Activated CD4-positive, alpha-beta T cell treated with anti-CD3 and anti-CD28 coated beads for 36 hours (primary cell): ENCODE results near the gene PEX1. TPM values are rescaled to one million over a fixed set of nuclear protein-coding genes. Genes with fewer than 3 reads are reported as not detected.
"Not testable (repeated sequence)": the region's sequence is repeated elsewhere in the genome, so short reads cannot be mapped to it uniquely, and the experiment has no call there.

Experiments
- ATAC-seq: fragments of 200-7000 bp; cut with Tn5 transposase; one replicate; pipeline ENCODE4 v1.10.0; 2021; ENCODE audit warnings: mild to moderate bottlenecking, moderate library complexity
- CTCF ChIA-PET: fragments of 350-600 bp; sonication (Branson Sonifier 250); formaldehyde crosslinking; loops from one replicate; lab custom pipeline; 2021; ENCODE audit warnings: antibody characterized with exemption; lab: Charles Lee
- POLR2A ChIA-PET: fragments of 350-600 bp; sonication (Branson Sonifier 250); formaldehyde crosslinking; loops from one replicate; lab custom pipeline; 2021; ENCODE audit warnings: antibody characterized with exemption, inconsistent platforms; lab: Charles Lee
- DNase-seq: peaks from one replicate; pipeline ENCODE4 v3.0.0-alpha.2; 2020
- H3K27ac Mint-ChIP-seq: one replicate; pipeline ENCODE4 v1.8.0; 2021; ENCODE audit warnings: mixed read lengths
- H3K27me3 Mint-ChIP-seq: one replicate; pipeline ENCODE4 v1.8.0; 2021; ENCODE audit warnings: mixed read lengths
- H3K36me3 Mint-ChIP-seq: one replicate; pipeline ENCODE4 v1.8.0; 2021; ENCODE audit warnings: low read depth, mixed read lengths
- H3K4me1 Mint-ChIP-seq: one replicate; pipeline ENCODE4 v1.8.0; 2021; ENCODE audit warnings: mixed read lengths
- H3K4me3 Mint-ChIP-seq: one replicate; pipeline ENCODE4 v1.8.0; 2021; ENCODE audit warnings: mild to moderate bottlenecking, moderate library complexity, mixed read lengths
- H3K9me3 Mint-ChIP-seq: one replicate; pipeline ENCODE4 v1.8.0; 2021; ENCODE audit warnings: low read depth, mixed read lengths
- intact Hi-C, 2 experiments: fragments of 100-400 bp; cut with DNase I in 1 of 2; cut with micrococcal nuclease in 1 of 2; formaldehyde crosslinking; loops; one replicate each; pipeline versions ENCODE4 v1.14.2 to v1.15.1; 2022 to 2024; cut with DNase I, micrococcal nuclease
- total RNA-seq, 2 experiments: library from RNA; stranded (reverse); gene quantifications; one replicate each; pipeline ENCODE4 v1.2.3, GENCODE V29; 2021

PEX1 gene
- total RNA-seq, 2 experiments from 2014 or later: 14.7 to 16.0 TPM

DNA sequence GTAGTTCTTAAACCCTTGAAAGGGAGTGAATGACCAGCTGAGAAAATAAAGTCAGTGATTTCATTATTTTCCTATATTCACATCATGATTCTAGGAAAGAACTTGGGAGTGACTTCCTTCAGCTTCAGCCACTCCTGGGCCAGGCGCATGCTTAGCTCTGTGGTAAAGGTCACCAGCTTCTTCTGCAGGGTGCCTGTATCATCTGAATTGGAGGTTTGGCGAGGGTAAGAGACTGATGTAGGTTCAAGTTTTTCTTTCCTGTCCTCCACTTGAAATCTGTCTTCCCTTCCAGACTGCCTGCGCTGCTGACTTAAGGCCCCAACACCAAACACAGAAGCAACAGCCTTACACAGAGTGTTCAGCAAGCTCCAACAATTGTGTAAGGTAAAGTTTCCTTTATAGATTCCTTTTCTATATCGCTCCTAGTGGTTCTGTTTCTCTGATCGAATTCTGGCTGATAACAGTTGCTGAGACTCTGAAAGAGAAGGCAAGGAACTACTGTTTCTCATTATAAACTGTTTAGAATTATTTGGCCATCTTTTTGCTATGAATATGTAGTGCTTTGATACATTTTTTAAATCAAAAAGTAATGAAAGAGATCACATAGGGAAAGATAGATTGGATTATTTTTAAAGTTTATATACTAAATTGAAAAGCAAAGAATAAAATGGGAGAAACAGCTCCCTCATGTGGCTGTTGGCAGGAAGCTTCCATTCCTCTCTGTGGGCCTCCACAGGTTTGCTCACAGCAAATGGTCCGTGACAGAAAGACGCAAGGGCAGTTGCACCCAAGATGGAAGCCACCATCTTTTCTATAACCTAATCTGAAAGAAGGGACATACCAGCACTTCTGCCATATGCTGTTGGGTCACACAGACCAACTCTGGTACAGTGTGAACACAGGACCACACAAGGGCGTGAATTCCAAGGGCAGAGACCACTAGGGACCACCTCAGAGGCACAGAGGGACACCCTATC lies 67.0 kb downstream of the PEX1 start:
- ATAC-seq (peak; percentile 74), DNase-seq (peak; percentile 56)
- CTCF ChIA-PET: interaction anchor here (0.6 to 2.5 kb wide), 16 partner anchors 11 to 611 kb away, joined by 3 to 24 read pairs (median 3); partner anchors contain the start of gene GATAD1
- Mint-ChIP-seq H3K27me3 (no peaks in the 10 kb centered on the region), H3K9me3 (no peaks in the 10 kb centered on the region), H3K4me3 (no peak overlapping the region), H3K36me3 (peaks cover 4% of the 10 kb centered on the region), H3K4me1 (no peaks in the 10 kb centered on the region), H3K27ac (no peak overlapping the region)
- intact Hi-C loops: loop anchor here (1.0 to 5.0 kb wide), 2 partner anchors 37 to 284 kb away; partner anchors contain the start of gene LRRD1 (in 1 of the 2)
- POLR2A ChIA-PET: no interaction called here

DNA sequence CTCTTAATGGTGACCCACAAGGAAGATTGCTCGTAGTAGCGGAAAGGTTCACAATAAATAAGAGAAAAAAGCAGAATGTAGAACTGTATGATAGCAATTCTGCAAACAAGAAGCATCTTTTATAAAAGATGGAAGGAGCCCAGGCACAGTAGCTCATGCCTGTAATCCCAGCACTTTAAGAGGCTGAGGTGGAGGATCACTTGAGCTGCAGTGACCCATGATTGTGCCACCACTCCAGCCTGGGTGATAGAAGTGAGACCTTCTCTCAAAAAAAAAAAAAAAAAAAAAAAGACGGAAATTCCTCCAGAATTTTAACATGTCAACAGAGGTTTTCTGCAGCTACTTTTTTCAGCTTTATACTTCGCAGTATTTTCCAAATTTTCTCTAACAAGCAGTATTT lies 67.8 kb downstream of the PEX1 start:
- no peaks in the 10 kb centered on the region for H3K9me3 Mint-ChIP-seq
- ChIA-PET CTCF (interaction anchor here (0.6 to 2.5 kb wide), 12 partner anchors 10 to 774 kb away, joined by 3 to 24 read pairs (median 4); partner anchors contain the start of gene GATAD1), POLR2A (no interaction called here)
- H3K4me1 Mint-ChIP-seq: no peaks in the 10 kb centered on the region
- no peaks in the 10 kb centered on the region for H3K27me3 Mint-ChIP-seq
- H3K36me3 Mint-ChIP-seq: peaks cover 4% of the 10 kb centered on the region
- no peak overlapping the region for H3K27ac Mint-ChIP-seq
- DNase-seq (no peak), ATAC-seq (no peak)
- H3K4me3 Mint-ChIP-seq: no peak overlapping the region
- intact Hi-C loops: loop anchor here in 1 of 2 experiments (5.0 kb wide), 1 partner anchor 283 kb away; the partner anchor contains the start of gene LRRD1

DNA sequence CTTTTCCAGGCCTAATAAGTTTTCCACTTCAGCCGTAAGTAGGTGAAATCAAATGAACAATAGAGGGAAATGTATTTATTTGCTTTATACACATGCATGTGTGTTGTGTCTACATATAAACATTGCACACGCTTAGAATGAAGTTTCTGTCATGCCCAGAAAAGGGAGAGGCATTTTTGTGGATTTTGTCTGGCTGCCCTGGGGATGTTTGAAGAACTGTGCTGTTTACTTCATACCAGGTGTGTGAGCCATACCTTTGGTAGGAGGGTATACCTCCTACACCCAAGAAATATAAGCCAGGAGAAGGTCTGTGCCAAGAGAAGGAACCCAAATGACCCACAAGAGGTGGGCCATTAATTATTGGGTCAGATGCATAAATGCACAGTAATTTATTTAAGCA lies 68.2 kb downstream of the PEX1 start:
- ChIA-PET CTCF (interaction anchor here (0.6 to 2.5 kb wide), 6 partner anchors 13 to 774 kb away, joined by 3 to 24 read pairs (median 6); partner anchors contain the start of gene GATAD1), POLR2A (no interaction called here)
- ATAC-seq (no peak), DNase-seq (no peak)
- H3K9me3 Mint-ChIP-seq: no peaks in the 10 kb centered on the region
- peaks cover 4% of the 10 kb centered on the region for H3K36me3 Mint-ChIP-seq
- no peaks in the 10 kb centered on the region for H3K27me3 Mint-ChIP-seq
- H3K4me3 Mint-ChIP-seq: no peak overlapping the region
- intact Hi-C loops: loop anchor here in 1 of 2 experiments (5.0 kb wide), 1 partner anchor 283 kb away; the partner anchor contains the start of gene LRRD1
- H3K27ac Mint-ChIP-seq: no peak overlapping the region
- no peaks in the 10 kb centered on the region for H3K4me1 Mint-ChIP-seq

DNA sequence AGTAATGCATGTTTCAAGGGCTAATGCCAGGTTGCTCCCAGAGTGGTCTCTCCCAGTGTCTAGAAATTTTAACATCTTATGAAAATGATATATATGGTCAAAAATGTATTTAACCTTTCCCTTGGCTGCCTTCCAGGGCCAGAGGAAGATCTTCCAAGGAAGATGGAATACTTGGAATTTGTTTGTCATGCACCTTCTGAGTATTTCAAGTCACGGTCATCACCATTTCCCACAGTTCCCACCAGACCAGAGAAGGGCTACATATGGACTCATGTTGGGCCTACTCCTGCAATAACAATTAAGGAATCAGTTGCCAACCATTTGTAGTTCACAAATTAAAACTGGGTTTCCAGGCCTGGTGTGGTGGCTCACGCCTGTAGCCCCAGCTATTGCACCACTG lies 72.1 kb downstream of the PEX1 start:
- H3K4me1 Mint-ChIP-seq: no peaks in the 10 kb centered on the region
- peaks cover 13% of the 10 kb centered on the region for H3K36me3 Mint-ChIP-seq
- H3K4me3 Mint-ChIP-seq: no peak overlapping the region
- intact Hi-C loops: no loop called here
- H3K27ac Mint-ChIP-seq: no peak overlapping the region
- DNase-seq (no peak), ATAC-seq (no peak)
- CTCF ChIA-PET: no interaction called here
- H3K27me3 Mint-ChIP-seq: no peaks in the 10 kb centered on the region
- no peaks in the 10 kb centered on the region for H3K9me3 Mint-ChIP-seq
- POLR2A ChIA-PET: no interaction called here

DNA sequence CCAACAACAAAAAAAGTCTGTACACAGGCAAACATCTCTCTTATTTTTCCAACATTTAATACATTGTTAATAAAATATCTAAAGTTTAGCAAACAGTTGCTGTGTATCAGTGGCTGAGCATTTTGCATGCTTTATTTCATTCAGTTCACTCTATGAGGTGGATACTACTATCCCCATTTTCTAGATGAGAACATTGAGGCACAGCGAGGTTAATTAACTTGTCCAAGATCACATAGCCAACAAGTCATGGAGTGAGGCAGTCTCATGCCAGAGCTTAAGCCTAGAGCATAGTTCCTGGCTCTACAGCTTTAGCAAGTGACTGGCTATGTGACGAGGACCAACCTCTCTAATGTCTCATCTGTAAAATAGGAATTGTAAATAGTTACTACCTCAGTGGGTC lies 76.7 kb downstream of the PEX1 start:
- intact Hi-C loops: no loop called here
- H3K4me3 Mint-ChIP-seq: no peak overlapping the region
- no peaks in the 10 kb centered on the region for H3K27me3 Mint-ChIP-seq
- no peak overlapping the region for H3K27ac Mint-ChIP-seq
- H3K4me1 Mint-ChIP-seq: peaks cover 9% of the 10 kb centered on the region
- H3K36me3 Mint-ChIP-seq: peaks cover 32% of the 10 kb centered on the region
- ChIA-PET POLR2A (no interaction called here), CTCF (no interaction called here)
- ATAC-seq (no peak), DNase-seq (no peak)
- no peaks in the 10 kb centered on the region for H3K9me3 Mint-ChIP-seq

DNA sequence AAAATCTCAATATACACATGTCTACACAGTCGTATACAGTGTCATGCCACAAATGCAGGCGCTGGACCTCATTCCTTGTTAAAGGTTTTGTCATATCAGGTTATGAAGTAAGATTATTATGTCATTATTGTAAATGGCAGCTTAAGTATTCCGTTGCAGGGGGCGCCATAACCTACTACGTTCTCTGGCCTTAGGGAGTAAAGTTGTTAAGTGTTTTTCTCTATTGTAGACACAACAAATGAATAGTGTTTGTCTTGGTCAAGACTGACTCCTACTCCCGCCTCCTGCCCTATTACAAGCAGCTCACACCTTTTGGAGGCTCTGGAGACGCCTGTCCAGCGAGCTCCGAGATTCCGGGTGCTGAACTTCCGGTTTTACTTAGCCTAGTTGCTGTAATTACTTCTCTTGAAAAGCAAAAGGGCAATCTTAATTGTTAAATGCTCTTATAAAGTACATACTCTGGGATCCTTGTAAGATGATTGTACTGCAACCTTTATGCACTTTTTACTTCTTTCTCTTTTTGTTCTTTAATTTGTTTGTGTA lies 80.0 kb downstream of the PEX1 start:
- Mint-ChIP-seq H3K9me3 (no peaks in the 10 kb centered on the region), H3K36me3 (peaks cover 23% of the 10 kb centered on the region), H3K4me1 (peaks cover 15% of the 10 kb centered on the region), H3K27me3 (no peaks in the 10 kb centered on the region), H3K27ac (peak overlapping the region; percentile 84), H3K4me3 (peak overlapping the region; percentile 86)
- POLR2A ChIA-PET: interaction anchor here (0.6 to 2.7 kb wide), 10 partner anchors 24 to 1632 kb away, joined by 3 to 12 read pairs (median 6); partner anchors contain the start of genes ANKIB1, CYP51A1, KRIT1 and PEX1
- DNase-seq (peak; percentile 77), ATAC-seq (peak; percentile 54)
- CTCF ChIA-PET: interaction anchor here (0.6 to 4.8 kb wide), 17 partner anchors 10 to 619 kb away, joined by 3 to 93 read pairs (median 9); partner anchors contain the start of genes ANKIB1, CYP51A1, KRIT1 and LRRD1
- intact Hi-C loops: loop anchor here (1.0 to 10.0 kb wide), 5 partner anchors 80 to 1183 kb away; partner anchors contain the start of genes ANKIB1 (in 1 of the 2), FZD1 (in 1 of the 2), KRIT1 (in 1 of the 2) and PEX1 (in 1 of the 2)

DNA sequence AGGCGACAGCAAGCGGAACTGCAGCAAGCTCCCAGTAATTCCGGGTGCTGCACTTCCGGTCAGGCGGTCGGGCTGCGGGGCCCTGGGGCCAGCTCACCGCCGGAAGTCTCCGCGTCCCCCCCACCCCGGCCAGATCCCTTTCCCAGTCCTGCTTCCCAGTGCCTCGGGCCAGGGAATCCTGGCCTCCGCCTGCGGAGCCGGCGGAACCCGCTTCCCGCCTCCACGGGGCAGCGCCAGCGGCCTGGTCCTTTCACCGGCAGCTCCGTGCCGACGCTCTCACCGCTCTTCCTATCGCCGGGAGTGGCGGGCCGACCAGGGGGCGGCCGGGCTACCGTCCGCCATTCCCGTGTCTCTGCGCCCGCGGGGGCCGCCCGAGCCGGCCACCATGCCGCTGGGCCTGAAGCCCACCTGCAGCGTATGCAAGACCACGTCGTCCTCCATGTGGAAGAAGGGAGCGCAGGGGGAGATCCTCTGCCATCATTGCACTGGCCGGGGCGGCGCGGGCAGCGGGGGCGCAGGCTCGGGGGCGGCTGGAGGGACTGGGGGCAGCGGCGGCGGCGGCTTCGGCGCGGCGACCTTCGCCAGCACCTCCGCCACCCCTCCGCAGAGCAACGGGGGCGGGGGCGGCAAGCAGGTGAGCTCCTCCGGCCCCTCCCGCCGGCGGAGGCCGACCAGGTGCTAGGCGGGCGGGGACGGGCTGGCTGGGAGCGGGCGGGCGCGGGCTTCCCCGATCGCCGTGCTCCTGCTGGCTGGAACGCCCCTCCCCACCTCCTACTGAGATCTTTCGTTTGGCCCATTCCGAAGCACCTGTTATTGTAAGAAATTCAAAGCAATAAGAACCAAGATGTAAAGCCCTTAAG lies 80.7 kb downstream of the PEX1 start, which contains the start of gene GATAD1:
Gene GATAD1, plus strand, starts transcription at position 138 of the 860 bp plus-strand sequence. Its CDS starts 248 bp downstream, at position 386.
- Mint-ChIP-seq H3K4me3 (peak within 1 kb of the TSS; percentile 86), H3K9me3 (no peaks in the 10 kb centered on the region), H3K36me3 (peaks cover 23% of the 10 kb centered on the region), H3K4me1 (peaks cover 15% of the 10 kb centered on the region), H3K27ac (peak within 1 kb of the TSS; percentile 84), H3K27me3 (no peaks in the 10 kb centered on the region)
- ChIA-PET CTCF (interaction anchor here (0.5 to 4.8 kb wide), 38 partner anchors 9 to 667 kb away, joined by 3 to 93 read pairs (median 4); partner anchors contain the start of genes ANKIB1, CYP51A1, KRIT1 and LRRD1), POLR2A (interaction anchor here (0.5 to 2.7 kb wide), 9 partner anchors 23 to 581 kb away, joined by 3 to 12 read pairs (median 6); partner anchors contain the start of genes ANKIB1, CYP51A1, KRIT1 and PEX1)
- intact Hi-C loops: loop anchor here (1.0 to 10.0 kb wide), 15 partner anchors 23 to 1365 kb away; partner anchors contain the start of genes ANKIB1 (in 2 of the 2), CYP51A1 (in 2 of the 2), KRIT1 (in 2 of the 2) and LRRD1 (in 2 of the 2)
- peak; percentile 91 for DNase-seq
- peak; percentile 89 for ATAC-seq

DNA sequence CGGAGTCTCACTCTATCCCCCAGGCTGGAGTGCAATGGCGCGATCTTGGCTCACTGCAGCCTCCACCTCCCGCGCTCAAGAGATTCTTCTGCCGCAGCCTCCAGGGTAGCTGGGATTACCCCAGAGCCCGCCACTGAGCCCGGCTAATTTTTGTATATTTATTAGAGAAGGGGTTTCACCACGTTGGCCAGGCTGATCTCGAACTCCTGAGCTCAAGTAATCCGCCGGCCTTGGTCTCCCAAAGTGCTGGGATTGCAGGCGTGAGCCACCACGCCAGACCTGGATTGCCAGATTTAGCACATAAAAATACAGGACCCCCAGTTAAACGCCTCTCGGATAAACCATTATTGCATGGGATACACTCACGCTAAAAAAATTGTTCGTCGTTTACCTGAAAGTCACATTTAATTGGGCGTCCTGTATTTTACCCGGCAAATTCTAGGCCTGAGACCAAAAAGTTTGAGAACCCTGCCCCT lies 81.4 kb downstream of the PEX1 start:
- Mint-ChIP-seq H3K36me3 (peaks cover 23% of the 10 kb centered on the region), H3K9me3 (no peaks in the 10 kb centered on the region), H3K4me1 (peaks cover 15% of the 10 kb centered on the region), H3K27ac (peak overlapping the region; percentile 84), H3K27me3 (no peaks in the 10 kb centered on the region), H3K4me3 (peak overlapping the region; percentile 86)
- ChIA-PET POLR2A (interaction anchor here (1.4 to 2.7 kb wide), 5 partner anchors 22 to 314 kb away, joined by 3 to 12 read pairs (median 6); partner anchors contain the start of genes ANKIB1, CYP51A1, KRIT1 and PEX1), CTCF (interaction anchor here (0.5 to 4.8 kb wide), 36 partner anchors 9 to 667 kb away, joined by 3 to 93 read pairs (median 4); partner anchors contain the start of genes ANKIB1, CYP51A1, KRIT1 and LRRD1)
- intact Hi-C loops: loop anchor here (1.0 to 10.0 kb wide), 15 partner anchors 23 to 1364 kb away; partner anchors contain the start of genes ANKIB1 (in 2 of the 2), CYP51A1 (in 2 of the 2), KRIT1 (in 2 of the 2) and LRRD1 (in 2 of the 2)
- DNase-seq (no peak), ATAC-seq (no peak)

DNA sequence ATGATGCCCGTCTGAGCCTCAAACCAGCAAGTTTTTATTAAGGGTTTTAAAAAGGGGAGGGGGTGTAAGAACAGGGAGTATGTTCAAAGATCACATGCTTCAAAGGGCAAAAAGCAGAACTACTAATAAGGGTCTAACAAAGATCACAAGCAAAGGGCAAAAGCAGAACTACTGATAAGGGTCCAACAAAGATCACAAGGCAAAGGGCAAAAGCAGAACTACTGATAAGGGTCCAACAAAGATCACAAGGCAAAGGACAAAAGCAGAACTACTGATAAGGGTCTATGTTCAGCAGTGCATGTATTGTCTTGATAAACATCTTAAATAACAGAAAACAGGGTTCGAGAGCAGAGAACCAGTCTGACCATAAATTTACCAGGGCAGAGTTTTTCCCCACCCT lies 85.6 kb downstream of the PEX1 start:
- DNase-seq, H3K27ac Mint-ChIP-seq, H3K4me3 Mint-ChIP-seq, H3K36me3 Mint-ChIP-seq, H3K27me3 Mint-ChIP-seq, H3K9me3 Mint-ChIP-seq, H3K4me1 Mint-ChIP-seq, CTCF ChIA-PET, ATAC-seq, POLR2A ChIA-PET: not testable (repeated sequence)
- intact Hi-C loops: loop anchor here in 1 of 2 experiments (10.0 kb wide), 1 partner anchor 1178 kb away; the partner anchor contains the start of gene FZD1
